Activated T-cell treated with anti-CD3 and anti-CD28 coated beads for 1 hour (primary cell): ENCODE results near the gene IGF1R.

ENCODE experiments used
- DNase-seq: peaks from one replicate; pipeline ENCODE4 v3.0.0-alpha.2; 2020; ENCODE audit warnings: low read depth

The IGF1R gene

GRCh38 chr15:98648654-98649471 lies 524 bp downstream of the IGF1R start:
- DNase-seq = peak; percentile 16

- DNase-seq = peak; percentile 44
Observed at GRCh38 chr15:98649472-98650416, 1.4 kb downstream of the IGF1R start.

GRCh38 chr15:98650417-98651035 lies 2.2 kb downstream of the IGF1R start:
- DNase-seq = peak; percentile 11

- peak; percentile 9 for DNase-seq
Observed at GRCh38 chr15:98651036-98651481, 2.7 kb downstream of the IGF1R start.

GRCh38 chr15:98651581-98652220 lies 3.4 kb downstream of the IGF1R start:
- DNase-seq = no peak

GRCh38 chr15:98653686-98654085 lies 5.3 kb downstream of the IGF1R start:
- DNase-seq = no peak

- DNase-seq = no peak
Observed at GRCh38 chr15:98654790-98655360, 6.5 kb downstream of the IGF1R start.

- DNase-seq = no peak
Observed at GRCh38 chr15:98655732-98656131, 7.4 kb downstream of the IGF1R start.

GRCh38 chr15:98657721-98658120 lies 9.4 kb downstream of the IGF1R start:
- DNase-seq = no peak

GRCh38 chr15:98658831-98659699 lies 10.7 kb downstream of the IGF1R start:
- DNase-seq = peak; percentile 8

GRCh38 chr15:98660055-98660454 lies 11.7 kb downstream of the IGF1R start:
- no peak for DNase-seq

GRCh38 chr15:98663045-98663444 lies 14.7 kb downstream of the IGF1R start:
- no peak for DNase-seq

- DNase-seq = no peak
Observed at GRCh38 chr15:98663606-98664005, 15.3 kb downstream of the IGF1R start.

GRCh38 chr15:98666441-98666840 lies 18.1 kb downstream of the IGF1R start:
- no peak for DNase-seq

- DNase-seq = no peak
Observed at GRCh38 chr15:98666841-98667240, 18.5 kb downstream of the IGF1R start.

GRCh38 chr15:98667521-98668179 lies 19.3 kb downstream of the IGF1R start:
- DNase-seq = no peak

- no peak for DNase-seq
Observed at GRCh38 chr15:98668566-98669308, 20.4 kb downstream of the IGF1R start.

GRCh38 chr15:98669638-98670037 lies 21.3 kb downstream of the IGF1R start:
- DNase-seq = no peak
